HUES48 (cell line): ENCODE measurements around the gene KRT86.

ENCODE experiments used
- H3K27ac ChIP-seq: one replicate; pipeline ENCODE4 v1.7.0; 2013; ENCODE audit warnings: low read depth, low read length, inconsistent platforms
- H3K27me3 ChIP-seq: 2 replicates; pipeline ENCODE4 v1.6.1; 2013; ENCODE audit warnings: mild to moderate bottlenecking, low read length; ENCODE audit not compliant: control insufficient read depth, insufficient read depth
- H3K36me3 ChIP-seq: 2 replicates; pipeline ENCODE4 v1.6.1; 2013; ENCODE audit warnings: low read length; ENCODE audit not compliant: control insufficient read depth, insufficient read depth
- H3K4me1 ChIP-seq: 2 replicates; pipeline ENCODE4 v1.6.1; 2013; ENCODE audit warnings: mild to moderate bottlenecking, low read length; ENCODE audit not compliant: control insufficient read depth, insufficient read depth
- H3K4me3 ChIP-seq: 2 replicates; pipeline ENCODE4 v1.5.1; 2013; ENCODE audit warnings: mild to moderate bottlenecking, low read depth, low read length
- H3K9ac ChIP-seq: 2 replicates; pipeline ENCODE4 v1.6.1; 2013; ENCODE audit warnings: mild to moderate bottlenecking, low read depth, low read length, moderate library complexity
- H3K9me3 ChIP-seq: 2 replicates; pipeline ENCODE4 v1.6.1; 2013; ENCODE audit warnings: low read length; ENCODE audit not compliant: control insufficient read depth, insufficient read depth

KRT86 gene

GRCh38 chr12:52356762-52357580 lies 82.5 kb downstream of the KRT86 start:
- H3K4me3 ChIP-seq = no peak overlapping the region
- H3K36me3 ChIP-seq = no peaks in the 10 kb centered on the region
- no peaks in the 10 kb centered on the region for H3K27me3 ChIP-seq
- H3K27ac ChIP-seq = no peak overlapping the region
- no peak overlapping the region for H3K9ac ChIP-seq
- no peaks in the 10 kb centered on the region for H3K9me3 ChIP-seq
- no peaks in the 10 kb centered on the region for H3K4me1 ChIP-seq
